NCI-H1092 treated with DMSO at 0.1 percent for 48 hours (cell line): ENCODE results near the gene SLC4A5.

Source experiments
- DNase-seq: peaks from one replicate; lab custom pipeline; 2025; lab: John Stamatoyannopoulos, UW

The SLC4A5 gene, protein sequence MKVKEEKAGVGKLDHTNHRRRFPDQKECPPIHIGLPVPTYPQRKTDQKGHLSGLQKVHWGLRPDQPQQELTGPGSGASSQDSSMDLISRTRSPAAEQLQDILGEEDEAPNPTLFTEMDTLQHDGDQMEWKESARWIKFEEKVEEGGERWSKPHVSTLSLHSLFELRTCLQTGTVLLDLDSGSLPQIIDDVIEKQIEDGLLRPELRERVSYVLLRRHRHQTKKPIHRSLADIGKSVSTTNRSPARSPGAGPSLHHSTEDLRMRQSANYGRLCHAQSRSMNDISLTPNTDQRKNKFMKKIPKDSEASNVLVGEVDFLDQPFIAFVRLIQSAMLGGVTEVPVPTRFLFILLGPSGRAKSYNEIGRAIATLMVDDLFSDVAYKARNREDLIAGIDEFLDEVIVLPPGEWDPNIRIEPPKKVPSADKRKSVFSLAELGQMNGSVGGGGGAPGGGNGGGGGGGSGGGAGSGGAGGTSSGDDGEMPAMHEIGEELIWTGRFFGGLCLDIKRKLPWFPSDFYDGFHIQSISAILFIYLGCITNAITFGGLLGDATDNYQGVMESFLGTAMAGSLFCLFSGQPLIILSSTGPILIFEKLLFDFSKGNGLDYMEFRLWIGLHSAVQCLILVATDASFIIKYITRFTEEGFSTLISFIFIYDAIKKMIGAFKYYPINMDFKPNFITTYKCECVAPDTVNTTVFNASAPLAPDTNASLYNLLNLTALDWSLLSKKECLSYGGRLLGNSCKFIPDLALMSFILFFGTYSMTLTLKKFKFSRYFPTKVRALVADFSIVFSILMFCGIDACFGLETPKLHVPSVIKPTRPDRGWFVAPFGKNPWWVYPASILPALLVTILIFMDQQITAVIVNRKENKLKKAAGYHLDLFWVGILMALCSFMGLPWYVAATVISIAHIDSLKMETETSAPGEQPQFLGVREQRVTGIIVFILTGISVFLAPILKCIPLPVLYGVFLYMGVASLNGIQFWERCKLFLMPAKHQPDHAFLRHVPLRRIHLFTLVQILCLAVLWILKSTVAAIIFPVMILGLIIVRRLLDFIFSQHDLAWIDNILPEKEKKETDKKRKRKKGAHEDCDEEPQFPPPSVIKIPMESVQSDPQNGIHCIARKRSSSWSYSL

GRCh38 chr2:74343316-74343715 lies at the start of gene SLC4A5:
TSS of gene SLC4A5 (minus strand) at chr2:74343416. CDS start at chr2:74315023, 28,393 bp downstream.
- DNase-seq, result no peak

DNA sequence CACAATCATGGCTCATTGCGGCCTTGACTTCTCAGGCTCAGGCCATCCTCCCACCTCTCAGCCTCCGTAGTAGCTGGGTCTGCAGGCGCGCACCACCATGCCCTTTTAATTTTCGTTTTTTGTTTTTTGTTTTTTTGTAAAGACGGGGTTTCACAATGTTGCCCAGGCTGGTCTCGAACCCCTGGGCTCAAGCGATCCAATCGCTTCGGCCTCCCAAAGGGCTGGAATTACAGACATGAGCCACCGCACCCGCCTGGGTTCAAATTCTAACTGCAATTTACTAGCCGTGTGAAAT lies 49.2 kb upstream of the SLC4A5 start:
- no peak for DNase-seq

DNA sequence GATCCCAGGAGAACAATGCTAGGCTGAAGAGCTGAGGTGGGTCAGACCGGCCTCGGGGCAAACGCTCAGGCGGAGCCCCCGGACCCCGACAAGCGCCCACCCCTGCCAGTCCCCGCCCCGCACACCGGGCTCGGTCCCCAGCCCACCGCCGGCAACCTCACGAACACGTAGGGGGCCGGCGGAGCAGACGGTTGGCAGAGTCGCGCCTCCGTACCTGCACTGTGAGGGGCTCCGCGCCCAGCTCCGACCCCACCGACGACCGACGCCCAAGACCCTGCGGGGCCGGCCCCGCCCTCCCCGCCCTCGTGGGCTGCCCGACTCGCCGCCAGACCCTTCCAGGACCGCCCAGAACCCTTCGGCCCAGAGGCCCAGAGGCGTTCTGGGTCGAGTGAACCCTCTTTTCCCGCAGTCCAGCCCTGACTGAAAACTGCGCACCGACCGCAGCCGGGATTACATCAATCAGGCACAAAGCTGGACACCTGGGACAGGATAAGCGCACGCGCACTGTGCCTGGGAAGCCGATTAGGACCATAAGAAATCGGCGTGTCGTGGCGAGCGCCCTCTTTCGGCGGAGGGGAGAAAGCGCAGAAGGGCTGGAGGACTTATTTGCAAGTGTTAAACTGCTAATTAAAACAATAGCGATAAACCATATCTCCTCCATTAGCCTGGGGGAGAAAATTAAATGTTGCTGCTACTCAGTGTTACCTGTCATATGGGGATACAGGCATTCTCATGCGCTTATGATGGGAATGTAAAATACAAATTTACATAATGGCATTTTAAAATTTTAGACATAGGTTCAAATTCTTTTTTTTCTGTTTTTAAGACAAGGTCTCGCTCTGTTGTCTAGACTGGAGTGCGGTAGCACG lies 48.6 kb upstream of the SLC4A5 start:
- peak; percentile 84 for DNase-seq

GRCh38 chr2:74391209-74391579 lies 48.0 kb upstream of the SLC4A5 start:
- no peak for DNase-seq

DNA sequence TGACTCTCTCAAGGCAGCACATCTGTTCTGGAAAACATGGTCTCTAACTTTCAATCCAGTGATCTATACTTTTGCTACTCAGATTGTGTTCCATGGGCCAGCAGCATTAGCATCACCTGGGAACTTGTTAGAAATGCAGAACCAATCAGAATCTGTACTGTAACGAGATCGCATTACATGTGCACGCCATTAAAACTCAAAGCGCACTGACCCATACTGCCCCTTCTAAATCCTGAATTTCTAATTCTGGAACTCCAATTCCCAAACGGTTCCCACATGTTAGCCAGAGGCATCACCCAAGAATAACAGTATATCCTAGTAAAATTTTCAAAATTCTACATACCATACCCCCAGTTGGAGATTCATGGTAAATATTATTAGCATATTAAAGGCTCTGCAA lies 47.4 kb upstream of the SLC4A5 start:
- no peak for DNase-seq

DNA sequence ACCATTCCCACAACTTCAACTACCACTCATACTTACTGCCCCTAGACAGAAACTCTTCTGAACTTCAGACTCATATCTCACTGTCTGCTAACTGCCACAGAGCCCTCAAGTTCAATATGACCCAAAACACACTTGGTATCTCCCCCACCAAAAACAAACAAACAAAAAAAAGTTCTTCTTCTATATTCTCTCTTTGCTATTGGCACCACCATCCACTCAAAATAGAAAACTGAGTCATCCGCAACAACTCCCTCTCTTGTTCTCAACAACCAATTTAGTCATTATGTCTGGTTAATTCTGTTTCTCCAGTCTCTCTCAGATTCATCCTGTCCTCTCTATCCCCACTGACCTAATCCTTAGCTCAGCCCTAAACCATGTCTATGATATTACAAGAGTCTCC lies 44.1 kb upstream of the SLC4A5 start:
- no peak for DNase-seq

- no peak for DNase-seq
Measured at GRCh38 chr2:74385396-74385795, 42.2 kb upstream of the SLC4A5 start.

DNA sequence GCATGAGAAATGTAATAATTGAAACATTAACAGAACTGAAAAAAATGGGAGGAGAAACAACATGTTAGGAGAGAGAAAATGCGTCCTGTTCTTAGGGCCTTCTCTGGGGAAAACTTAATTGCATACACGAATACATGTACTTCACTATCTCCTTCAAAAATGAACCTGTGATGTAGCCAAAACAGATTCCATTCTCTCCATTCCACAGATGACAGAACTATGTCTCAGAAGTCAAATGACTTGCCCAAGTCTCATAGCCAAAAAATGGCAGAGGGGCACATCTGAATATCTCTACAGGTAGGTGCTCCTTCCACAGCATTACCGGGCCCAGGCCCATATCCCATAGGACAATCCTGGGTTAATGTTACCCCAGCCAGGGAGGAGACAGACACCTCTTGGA lies 40.8 kb upstream of the SLC4A5 start:
- DNase-seq, result no peak

DNA sequence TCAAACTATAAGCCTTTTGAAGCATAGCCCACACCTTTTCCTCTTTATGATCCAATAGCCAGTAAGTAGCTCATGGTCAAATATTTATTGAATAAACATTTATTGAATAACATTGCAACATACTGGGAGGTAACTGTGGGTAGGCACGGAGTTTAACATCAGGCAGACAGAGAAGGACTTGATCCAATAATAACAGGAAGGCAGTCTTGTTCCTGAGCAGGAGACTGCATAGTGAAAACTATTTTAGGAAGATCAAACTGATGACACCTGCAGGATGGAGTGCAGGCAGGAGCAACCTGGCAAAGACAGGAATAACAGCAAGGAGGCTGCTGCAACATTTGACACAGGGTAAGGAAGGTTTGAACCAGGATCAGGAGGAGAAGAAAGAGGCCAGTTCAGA lies 40.0 kb upstream of the SLC4A5 start:
- no peak for DNase-seq

DNA sequence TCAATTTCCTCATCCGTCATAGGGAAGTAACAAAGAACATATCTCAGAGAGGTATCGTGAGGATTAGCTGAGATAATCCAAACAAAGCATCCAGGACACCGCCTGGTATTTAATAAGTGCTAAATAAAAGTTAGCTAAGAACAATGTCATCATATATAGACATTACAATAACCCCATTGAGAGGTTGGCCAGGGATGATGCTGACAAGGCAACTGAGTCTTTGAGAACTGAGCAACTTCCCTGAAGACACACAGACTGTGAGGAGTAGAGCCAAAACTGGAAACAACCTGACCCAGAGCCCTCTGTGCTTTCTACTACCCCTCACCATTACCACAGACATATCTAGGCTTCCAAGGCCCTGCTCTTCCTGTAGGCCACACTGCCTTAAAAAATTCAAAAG lies 38.5 kb upstream of the SLC4A5 start:
- no peak for DNase-seq

- no peak for DNase-seq
Measured at GRCh38 chr2:74379851-74380789, 36.9 kb upstream of the SLC4A5 start, which contains the start of gene DCTN1. TSS of gene DCTN1 (minus strand) at chr2:74380311. CDS start at chr2:74380037, 274 bp downstream.

GRCh38 chr2:74378007-74378406 lies 34.8 kb upstream of the SLC4A5 start:
- DNase-seq, result no peak

DNA sequence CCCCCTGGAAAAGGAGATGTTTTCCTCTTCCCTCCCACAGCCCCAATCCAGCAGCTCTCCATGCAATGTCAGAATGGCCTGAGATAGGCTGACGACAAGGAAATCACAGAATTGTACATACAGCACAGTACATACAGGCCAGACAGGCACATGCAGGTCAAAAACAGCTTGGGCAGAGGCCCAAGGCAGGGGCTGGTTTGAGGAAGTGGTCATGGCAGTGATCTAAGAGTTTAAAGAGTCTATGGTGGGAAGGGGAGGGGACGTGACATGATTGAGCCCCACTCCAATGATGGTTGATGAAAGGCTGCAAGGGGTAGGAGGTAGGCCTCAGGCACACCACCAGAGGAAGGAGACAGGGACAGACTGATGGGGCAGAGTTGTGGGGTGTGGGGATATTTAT lies 32.6 kb upstream of the SLC4A5 start:
- DNase-seq, result no peak

DNA sequence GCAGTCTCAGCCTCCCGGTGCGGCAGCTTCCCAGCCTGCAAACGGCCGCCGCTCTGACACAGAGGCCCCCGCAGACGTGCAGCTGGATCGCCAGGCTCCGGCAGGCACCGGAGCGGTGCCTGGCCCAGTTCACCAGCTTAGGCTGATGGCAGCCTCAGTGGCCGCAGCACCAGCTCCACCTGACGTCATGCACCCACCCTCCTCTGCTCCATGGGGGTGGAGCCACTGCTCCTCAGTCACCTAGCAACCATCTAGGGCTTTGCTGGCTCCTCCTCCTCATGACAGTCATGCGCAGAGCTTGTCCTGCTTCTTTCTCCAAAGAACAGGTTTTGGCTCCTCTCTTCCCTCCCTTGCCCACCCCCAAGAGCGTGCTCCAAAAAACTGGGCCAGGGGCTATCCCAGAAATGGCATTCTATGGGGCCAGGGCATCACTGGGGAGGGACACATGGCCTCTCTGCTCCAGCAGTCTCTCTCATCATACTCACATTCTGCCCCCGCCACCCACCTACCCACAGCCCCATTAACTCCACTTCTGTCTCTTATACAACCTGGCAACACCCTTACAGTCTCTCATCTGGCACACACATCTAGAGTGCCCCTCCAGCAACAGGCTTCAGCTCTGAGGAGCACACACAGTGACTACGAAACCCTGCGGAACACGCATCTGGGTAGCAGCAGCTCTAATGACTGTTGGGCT lies 31.4 kb upstream of the SLC4A5 start:
- peak; percentile 90 for DNase-seq

GRCh38 chr2:74373985-74374384 lies 30.8 kb upstream of the SLC4A5 start:
- DNase-seq, result no peak

DNA sequence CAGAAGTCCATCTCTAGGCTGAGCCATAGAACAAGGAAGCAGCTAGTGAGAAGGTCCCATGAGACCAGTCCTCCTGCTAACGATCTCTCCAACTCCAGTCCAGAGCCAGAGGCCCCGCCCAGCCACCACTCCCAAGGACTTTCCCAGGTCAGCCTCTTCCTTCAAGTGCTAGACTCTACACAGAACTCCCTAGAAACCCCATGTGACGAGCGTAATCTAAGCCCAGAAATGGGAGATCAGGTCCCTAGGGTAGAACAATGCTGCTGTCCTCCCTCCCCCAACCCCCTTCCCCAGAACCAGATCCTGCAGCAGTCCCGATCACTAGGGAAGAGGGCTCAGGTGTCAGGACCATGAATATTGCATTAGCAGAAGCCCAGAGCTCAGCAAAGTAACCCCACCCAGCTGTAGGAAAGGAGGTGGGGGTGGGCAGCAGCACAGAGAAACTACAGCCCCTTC lies 30.0 kb upstream of the SLC4A5 start:
- DNase-seq, result peak; percentile 1

- no peak for DNase-seq
Measured at GRCh38 chr2:74372674-74373073, 29.5 kb upstream of the SLC4A5 start.

- DNase-seq, result no peak
Measured at GRCh38 chr2:74371421-74371820, 28.2 kb upstream of the SLC4A5 start.

DNA sequence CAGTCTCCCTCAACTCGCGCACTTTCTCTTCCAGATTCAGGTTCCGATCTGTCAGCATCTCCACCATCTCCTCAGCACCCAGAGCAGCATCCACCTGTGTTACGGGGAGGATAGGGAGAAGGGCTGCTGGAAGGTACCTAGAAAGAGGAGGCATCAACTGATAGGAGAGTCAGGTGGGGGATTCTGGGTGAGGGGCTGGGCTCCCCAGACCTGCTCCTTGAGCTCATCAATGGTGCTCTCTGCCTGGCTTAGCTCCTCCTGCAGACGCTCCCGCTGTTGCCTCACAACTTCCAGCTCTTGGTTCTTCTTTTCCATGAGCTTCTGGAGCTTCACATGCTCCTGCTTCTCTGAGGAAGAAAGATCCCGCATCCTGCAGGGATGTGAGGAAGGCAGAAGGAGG lies 26.8 kb upstream of the SLC4A5 start:
- no peak for DNase-seq

DNA sequence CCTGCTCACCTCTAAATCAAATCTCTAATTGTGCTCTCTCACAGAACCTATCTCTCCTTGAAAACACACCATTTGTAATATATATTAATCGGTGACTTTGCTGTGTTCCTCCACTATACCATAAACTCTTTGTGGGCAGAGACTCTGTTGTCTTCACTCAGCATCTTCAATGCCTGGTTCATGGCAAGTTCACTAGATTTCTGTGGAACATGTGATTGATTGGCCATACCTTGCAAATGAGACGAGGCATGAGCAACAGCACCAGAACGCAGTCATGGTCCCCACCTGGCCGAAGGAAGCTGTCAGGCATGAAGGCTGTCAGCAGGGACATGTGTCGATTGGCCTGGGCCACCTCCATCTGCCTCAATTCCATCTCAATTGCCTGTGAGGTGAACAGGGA lies 25.3 kb upstream of the SLC4A5 start:
- no peak for DNase-seq
